Bronchial epithelial cell (primary cell): ENCODE data around the gene KTI12. TPM values are rescaled to one million over a fixed set of nuclear protein-coding genes. Genes with fewer than 3 reads are reported as not detected.

Source experiments
- DNase-seq: peaks from one replicate; pipeline ENCODE4 v3.0.0-alpha.2; 2010; ENCODE audit warnings: low read depth
- FAIRE-seq: peaks from 2 replicates; lab custom pipeline; 2011; peaks lifted over from hg19 to GRCh38; lab: Jason Lieb, UNC
- H3K27me3 ChIP-seq: 2 replicates; pipeline ENCODE4 v1.5.1; 2011; ENCODE audit warnings: low read length; ENCODE audit not compliant: control insufficient read depth, insufficient read depth
- H3K36me3 ChIP-seq: 2 replicates; pipeline ENCODE4 v1.5.1; 2011; ENCODE audit warnings: low read length; ENCODE audit not compliant: control insufficient read depth, insufficient read depth
- H3K4me3 ChIP-seq: 2 replicates; pipeline ENCODE4 v1.5.1; 2011; ENCODE audit warnings: mild to moderate bottlenecking, low read depth, low read length, control low read depth
- total RNA-seq: library from RNA; depleted of rRNA; stranded (reverse); fragments of >200 nt; gene quantifications from 2 replicates; pipeline ENCODE4 v1.2.1, GENCODE V29; 2014
- TF ChIP-seq, protein P1 (sequence below): IDR thresholded peaks from 2 replicates; pipeline ENCODE4 v1.5.1; 2011; ENCODE audit warnings: mild to moderate bottlenecking, moderate library complexity, low read length, control low read depth, inconsistent platforms; ENCODE audit not compliant: insufficient read depth, severe bottlenecking

KTI12 gene
- total RNA-seq, 1 donor from 2014 or later: 10.0 TPM

GRCh38 chr1:51982161-51982560, 51.4 kb downstream of the KTI12 start:
- Histone ChIP-seq H3K4me3 (no peak overlapping the region), H3K36me3 (no peaks in the 10 kb centered on the region), H3K27me3 (no peaks in the 10 kb centered on the region)
- FAIRE-seq (no peak), DNase-seq (no peak)
- TF ChIP-seq, protein P1, sequence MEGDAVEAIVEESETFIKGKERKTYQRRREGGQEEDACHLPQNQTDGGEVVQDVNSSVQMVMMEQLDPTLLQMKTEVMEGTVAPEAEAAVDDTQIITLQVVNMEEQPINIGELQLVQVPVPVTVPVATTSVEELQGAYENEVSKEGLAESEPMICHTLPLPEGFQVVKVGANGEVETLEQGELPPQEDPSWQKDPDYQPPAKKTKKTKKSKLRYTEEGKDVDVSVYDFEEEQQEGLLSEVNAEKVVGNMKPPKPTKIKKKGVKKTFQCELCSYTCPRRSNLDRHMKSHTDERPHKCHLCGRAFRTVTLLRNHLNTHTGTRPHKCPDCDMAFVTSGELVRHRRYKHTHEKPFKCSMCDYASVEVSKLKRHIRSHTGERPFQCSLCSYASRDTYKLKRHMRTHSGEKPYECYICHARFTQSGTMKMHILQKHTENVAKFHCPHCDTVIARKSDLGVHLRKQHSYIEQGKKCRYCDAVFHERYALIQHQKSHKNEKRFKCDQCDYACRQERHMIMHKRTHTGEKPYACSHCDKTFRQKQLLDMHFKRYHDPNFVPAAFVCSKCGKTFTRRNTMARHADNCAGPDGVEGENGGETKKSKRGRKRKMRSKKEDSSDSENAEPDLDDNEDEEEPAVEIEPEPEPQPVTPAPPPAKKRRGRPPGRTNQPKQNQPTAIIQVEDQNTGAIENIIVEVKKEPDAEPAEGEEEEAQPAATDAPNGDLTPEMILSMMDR: no peak

Other genes starting within 250 kb of the KTI12 start
- 67.4 and 71.7 TPM in 2 replicates for gene NRDC, start 155.1 kb downstream of the KTI12 start, total RNA-seq
- gene RAB3B, start 43.1 kb downstream of the KTI12 start, total RNA-seq: 2.2 and 3.4 TPM in 2 replicates
- gene TXNDC12, start 21.4 kb upstream of the KTI12 start, total RNA-seq: 35.5 and 54.8 TPM in 2 replicates
- 51.9 and 58.5 TPM in 2 replicates for gene BTF3L4, start 22.5 kb upstream of the KTI12 start, total RNA-seq
- 44.2 and 44.8 TPM in 2 replicates for gene ZFYVE9, start 108.3 kb upstream of the KTI12 start, total RNA-seq